Activated T-helper 1 cell treated with Interleukin-2 at 50 U/mL for 16 hours (primary cell): ENCODE results near the gene RABAC1.
A peak's percentile ranks its signal among the peaks of the same experiment; 100 is the strongest.

Experiments
- DNase-seq: peaks from one replicate; pipeline ENCODE4 v3.0.0-alpha.2; 2020; ENCODE audit warnings: low read depth

The RABAC1 gene

DNA sequence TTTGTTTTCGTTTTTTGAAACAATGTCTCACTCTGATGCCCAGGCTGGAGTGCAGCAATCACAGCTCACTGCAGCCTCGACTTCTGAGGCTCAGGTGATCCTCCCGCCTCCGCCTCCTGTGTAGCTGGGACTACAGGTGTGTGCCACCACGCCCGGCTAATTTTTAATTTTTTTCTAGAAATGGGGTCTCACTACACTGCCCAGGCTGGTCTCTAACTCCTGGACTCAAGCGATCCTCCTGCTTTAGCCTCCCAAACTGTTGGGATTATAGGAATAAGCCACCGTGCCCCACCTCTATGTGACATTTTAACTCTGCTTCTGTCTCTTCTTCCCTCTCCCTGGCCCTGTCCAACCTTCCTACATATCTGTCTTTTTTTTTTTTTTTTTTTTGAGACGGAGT is 29.8 kb upstream of the RABAC1 start:
- no peak for DNase-seq

DNA sequence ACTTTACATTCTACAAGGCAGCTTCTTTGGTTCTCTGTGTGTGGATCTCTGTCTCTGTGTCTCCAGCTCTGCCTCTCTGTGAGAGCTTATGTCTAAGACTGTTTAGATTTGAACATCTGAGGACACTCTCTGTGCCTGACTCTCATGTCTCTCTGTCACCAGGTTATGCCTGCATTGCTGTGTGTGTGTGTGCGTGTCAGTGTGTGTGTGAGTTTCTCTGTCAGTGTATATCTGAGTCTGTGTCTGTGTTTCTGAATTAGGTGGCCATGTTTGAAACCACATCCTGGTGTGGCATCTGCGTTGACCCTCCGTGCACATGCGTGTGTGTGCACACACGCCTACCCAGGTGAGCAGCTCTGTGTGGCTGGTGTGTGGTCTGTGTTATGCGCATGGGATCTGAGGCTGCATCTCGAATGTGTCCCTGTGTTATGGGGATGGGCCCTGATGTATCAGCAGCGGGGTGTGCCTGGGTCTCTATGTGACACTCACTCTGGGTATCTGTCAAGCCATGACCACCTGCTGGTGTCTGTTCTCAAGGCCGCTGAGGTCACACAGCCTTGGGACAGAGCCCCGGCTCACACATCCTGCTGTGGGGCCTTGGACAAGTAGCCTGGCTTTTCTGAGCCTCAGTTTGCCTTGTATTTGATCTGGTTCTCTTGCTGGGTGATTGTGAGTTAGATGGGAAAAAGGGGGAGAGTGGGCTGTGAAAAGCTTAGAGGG is 28.2 kb upstream of the RABAC1 start:
- DNase-seq = no peak

DNA sequence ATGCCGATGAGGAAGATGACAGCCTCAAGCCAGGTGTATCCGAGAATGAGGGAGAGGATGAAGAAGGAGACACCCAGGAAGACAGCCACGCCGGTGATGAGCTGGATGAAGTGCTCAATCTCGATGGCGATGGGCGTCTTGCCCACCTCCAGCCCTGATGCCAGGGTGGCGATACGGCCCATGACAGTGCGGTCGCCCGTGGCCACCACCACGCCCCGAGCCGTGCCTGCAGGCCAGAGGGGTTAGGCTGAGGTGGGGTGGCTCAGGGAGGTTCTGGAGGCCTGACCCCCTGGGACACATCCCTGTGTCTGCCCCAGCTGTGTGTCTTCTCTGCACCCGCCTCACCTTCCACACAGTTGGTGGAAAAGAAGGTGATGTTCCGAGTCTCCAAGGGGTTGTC is 25.8 kb upstream of the RABAC1 start:
- no peak for DNase-seq

DNA sequence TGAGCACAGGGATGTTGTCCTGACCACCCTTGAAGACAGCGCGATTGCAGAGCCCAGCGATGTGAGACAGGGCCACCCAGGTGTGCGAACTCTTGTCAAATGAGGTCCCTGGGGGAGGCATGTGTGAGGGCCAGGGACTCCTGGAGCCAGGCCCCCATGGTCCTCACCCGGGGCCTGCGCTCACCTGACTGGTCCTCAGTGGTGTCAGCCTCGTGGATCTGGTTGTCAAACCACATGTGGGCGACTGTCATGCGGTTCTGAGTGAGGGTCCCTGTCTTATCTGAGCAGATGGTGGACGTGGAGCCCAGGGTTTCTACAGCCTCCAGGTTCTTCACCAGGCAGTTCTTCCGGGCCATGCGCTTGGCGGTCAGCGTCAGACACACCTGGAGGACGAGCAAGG is 22.6 kb upstream of the RABAC1 start:
- no peak for DNase-seq

DNA sequence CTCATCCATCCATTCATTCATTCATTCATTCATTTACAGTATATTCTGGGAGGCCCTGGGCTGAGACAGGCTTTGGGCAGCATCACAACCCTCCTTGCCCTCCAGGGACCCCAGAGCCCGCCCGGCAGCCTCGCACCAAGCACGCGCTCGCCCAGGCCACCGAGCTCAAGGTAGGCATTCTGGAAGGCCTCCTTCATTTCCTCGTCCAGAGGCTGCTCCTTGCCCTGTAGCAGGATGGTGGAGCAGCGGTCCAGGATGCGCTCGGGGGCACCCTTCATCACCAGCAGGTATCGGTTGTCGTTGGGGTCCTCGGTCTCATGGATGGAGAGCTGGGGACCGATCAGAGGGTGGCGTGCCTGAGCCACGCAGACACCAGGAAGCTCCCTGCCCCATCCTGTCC is 19.3 kb upstream of the RABAC1 start:
- no peak for DNase-seq

DNA sequence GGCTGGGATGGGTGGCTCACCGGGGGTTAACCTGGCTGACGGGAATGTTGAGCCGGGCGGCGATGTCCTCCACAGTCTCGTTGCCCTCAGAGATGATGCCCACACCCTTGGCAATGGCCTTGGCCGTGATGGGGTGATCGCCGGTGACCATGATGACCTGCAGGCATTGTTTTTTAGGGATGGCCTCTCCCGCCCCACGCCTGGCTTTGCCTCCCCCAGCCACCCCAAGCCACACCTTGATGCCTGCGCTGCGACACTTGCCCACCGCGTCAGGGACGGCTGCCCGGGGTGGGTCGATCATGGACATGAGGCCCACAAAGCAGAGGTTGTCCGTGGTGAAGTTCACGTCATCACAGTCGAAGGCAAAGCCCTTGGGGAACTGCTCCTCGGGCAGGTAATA is 18.8 kb upstream of the RABAC1 start:
- no peak for DNase-seq

DNA sequence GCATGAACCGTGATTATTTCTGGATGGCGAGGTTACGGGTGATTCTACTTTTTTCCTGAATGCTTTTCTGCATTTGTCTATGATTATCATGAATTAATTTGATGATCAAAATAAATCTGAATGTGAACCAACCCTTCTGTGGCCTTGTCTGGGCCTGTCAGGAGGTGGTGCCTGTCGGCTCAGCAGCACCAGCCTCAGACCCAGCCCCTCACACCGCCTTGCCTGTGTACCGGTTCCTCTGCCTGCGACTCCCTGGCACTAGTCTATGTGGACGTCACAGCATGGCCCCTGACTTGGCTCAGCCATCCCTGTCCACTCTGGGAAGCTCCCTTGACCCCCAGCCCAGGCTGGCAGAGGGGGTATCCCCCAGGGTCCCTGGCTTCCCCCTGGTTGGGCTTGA is 15.5 kb upstream of the RABAC1 start:
- no peak for DNase-seq

DNA sequence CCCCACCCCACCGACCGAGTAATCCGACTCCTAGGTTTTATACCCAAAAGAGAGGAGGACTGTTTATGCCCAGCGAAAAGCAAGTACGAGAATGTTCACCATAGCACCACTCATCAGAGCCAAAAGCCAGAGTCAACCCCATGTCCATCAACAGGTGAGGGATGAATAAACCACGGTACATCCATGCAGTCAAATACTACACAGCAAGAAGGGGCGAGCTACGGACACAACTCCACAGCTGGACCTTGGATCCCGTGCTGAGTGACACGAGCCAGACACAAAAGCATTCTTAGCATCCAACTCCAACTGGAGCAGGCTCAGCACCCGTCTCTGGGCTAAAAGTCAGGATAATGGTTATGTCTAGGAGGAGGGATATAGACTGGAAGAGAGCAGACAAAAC is 12.2 kb upstream of the RABAC1 start:
- no peak for DNase-seq

DNA sequence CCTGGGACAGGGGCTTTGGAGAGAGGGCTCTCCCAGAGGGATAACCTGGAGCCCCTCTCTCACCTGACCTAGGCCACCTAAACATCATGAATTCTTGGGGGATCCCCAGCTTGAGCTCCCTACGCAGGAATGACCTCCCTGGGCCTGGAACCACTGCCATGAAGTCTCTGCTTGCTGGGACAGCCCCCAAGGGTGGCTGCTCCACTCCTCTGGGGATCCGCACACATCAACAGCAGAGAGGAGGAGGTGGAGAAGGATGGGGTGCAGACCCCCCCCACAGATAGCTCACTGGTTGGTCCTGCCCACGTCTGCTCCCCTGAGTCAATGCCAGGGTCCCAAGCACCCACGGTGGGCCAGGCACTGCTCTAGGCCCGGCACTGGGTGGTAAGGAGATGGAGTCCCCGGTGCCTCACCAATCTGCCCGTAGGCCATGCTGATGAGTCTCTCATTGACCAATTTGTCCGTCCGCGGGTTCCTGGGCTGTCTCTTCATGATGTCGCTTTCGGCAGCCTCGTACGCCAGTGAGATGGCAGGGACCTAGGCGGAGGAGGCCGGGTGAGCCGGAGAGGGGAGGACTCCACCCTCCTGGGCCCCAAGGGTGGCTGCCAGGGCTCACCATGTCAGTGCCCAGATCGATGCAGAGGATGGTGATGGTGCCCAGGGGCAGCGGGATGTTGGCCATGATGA is 10.8 kb upstream of the RABAC1 start:
- DNase-seq = no peak

DNA sequence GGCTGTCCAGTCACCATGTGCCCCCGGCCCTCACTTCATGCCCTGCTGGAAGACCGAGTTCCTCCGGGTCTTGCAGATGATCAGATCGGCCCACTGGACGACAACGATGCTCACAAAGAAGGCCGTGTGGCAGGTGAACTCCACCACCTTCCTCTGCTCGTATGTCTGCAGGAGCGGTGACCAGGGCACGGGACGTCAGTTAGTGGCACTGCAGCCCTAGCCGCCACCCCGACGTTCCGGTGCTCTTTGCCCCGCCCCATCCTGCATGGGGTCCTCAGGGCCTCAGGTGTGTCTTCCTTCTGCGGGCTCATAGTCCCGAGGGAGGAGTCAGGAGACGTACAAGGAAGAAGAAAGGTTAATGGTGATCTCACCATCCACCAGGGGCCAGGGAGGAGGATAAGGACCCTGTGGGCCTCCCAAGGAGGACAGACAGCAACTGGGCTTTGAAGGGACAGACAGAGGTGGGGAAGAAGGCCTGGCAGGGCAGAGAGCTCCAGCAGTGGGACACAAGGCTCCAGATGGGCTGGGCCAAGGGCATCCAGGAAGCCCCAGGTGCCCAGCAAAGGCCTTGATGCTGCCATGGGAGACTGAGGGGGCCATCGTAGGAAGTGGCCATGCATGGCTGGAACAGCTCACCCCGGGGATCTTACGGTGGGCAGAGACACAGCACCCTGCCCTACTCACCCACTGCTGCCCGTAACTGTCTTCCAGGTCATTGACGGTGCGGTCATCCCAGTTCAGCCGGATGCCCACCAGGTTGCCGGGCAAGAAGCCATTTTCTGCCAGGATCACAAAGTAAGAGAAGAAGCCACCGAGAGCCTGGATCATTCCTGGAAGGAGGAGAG is 9.9 kb upstream of the RABAC1 start:
- DNase-seq = no peak

DNA sequence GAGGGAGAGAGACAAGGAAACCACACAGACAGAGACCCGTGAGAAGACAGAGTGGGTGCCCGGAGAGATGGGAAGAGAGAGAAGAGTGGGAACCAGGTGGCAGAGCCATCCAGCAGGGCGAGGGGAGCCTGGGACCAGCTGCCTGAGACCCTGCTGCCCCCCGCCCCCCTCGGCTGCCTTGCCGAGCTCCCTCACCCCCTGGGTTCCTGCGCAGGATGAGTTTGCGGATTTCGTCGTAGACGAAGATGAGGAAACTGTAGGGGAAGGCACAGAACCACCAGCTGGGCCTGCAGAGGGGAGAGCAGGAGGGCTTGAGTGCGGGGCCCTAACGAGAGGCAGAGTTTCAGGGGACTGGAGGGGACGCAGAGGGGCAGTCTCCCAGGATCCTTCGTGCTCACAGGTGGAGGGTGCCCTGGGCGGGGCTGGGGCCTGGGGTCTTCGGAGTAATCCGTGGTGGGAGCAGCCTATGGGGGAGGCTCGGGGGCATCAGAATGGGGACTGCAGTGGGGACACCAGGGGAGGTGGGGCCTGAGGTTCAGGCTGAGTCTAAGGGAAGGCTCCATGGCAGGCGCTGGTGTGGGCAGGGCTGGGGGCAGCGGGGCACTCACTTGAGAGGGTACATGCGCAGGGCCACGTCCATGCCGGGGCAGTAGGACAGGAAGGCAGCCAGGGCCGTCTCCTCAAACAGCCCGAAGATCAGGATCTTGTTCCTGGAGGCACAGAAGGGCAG is 8.1 kb upstream of the RABAC1 start:
- no peak for DNase-seq

DNA sequence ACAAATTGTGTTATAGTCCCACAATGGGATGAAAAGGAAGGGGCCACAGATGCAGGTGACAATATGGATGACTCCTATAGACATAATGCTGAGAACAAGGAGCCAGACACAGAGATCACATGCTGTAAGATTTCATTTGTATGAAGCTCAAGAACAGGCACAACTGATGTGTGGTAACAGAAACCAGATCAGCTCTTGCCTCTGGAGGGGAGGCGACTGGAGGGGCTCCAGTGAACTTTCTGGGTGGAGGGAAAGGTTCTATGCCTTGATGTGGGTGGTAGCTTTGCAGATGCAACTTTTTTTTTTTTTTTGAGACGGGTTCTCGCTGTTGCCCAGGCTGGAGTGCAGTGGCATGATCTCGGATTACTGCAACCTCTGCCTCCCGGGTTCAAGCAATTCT is 6.0 kb upstream of the RABAC1 start:
- no peak for DNase-seq

DNA sequence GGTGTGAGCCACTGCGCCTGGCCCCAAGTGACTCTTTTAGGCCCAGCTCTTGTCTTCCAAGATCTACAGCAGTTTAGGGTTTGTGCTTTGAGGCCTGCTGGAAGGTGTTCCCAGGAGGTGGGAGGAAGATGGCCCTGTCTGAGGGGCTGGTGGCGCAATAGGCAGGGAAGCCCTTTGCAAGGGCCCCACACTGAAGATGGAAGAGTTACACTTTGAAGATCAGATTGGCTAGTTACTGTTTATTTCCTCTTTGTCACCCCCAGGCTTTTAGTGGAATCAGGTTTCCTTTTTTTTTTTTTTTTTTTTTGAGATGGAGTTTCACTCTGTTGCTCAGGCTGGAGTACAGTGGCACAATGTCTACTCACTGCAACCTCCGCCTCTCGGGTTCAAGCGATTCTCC is 1.9 kb upstream of the RABAC1 start:
- DNase-seq = no peak

DNA sequence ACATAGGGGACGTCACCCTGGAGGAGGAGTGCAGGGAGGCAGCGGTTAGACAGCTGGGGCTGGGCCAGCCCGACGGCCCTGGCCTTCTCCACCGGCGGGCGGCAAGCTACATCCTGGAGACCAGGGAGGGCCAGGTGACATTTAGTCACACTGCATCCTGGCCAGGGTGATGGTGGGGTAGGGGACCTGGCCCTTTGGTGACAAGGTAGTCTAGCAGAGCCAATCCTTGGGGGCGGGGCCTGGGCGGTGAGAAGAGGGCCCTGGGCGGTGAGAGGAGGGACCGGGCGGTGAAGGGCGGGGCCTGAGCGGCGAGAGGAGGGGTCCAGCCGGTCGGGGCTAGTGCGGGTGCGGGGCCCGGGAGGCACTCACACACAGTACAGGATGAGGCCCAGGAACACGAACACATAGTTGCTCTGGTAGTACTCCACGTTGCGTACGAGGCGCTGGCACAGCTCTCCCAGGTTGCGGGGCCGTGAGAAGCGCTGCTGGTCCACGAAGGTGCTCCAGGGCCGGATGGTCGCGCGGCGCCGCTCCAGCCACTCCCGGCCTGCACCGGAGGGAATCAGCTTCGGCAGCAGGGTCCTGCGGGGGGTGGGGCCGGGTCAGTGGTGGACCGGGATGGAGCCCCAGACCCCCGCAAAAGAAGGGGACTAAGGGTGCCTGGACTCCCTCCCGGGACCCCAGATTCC is 610 bp downstream of the RABAC1 start:
- DNase-seq = peak; percentile 70

DNA sequence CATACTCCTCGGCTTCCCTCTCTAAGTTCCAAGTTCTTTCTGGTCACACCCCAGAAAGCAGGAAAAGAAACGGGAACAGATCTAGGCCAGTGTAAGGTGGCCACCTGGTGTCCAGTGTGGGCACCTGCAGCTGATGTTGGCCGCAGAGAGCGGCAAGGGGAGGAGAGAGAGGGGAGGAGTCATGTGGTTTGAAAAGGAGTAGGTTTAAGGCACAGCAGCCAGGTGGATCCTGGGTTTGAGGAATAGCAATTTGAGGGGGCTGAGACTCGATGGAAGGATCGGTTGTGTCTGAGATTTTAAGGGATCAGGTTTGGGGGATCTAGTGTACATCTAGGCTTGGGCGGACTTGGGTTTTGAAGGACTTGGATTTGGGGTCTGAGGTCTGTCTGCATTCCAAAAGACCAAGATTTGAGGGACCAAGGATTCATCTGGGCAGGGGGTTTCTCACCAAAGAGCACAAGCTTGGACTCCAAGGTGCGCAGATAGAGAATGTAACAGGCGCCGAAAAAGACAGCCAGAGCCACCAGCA is 1.2 kb downstream of the RABAC1 start:
- DNase-seq = no peak

DNA sequence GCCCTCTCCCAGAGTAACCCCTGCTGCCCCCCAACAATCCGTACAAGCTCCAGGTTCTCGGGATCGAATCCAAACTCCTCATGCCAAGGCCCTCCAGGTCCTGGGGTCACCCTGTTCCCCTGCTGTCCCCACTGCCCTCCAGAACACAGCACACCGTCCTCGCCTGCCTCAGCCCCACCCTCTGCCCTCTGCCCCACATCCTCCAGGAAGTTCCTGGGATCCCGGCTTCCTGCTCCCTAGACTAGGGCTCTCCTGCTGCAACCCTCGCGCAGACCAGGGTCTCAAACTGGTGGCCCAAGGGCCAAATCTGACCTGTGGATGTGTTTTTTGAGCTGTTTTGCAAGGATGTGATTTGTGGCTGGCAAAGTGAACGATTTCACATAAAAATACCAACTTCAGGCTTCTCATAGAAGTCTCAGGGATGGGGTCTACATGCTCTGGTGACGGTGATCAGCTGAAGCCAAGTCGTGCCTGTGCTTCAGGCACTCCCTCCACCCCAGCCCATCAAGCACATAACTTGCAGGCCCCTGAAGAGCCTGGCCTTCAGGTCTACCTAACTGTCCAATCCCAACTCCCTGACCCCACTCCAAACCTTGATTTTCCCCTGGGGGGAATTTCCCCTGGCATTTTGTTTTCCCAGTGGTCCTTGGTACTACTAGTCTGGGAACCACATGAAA is 1.8 kb downstream of the RABAC1 start:
- no peak for DNase-seq

DNA sequence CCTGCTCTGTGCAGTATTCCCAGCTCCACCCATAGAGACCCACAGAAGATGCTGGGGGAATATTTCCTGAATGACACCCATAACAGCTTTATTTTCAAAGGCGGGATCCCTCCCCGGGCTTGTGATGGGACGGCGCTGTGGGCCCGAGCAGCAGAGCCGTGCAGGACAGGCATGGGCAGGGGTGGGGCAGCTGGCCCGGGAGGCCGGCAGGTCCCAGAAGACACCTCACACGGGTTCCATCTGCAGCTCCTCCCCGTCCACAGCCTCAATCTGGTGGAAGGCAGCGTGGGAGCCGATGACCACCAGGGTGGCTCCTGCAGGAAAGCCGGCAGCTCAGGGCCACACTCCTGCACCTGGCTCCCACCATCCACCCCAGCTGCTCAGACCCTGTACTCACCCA is 2.5 kb downstream of the RABAC1 start:
- no peak for DNase-seq

DNA sequence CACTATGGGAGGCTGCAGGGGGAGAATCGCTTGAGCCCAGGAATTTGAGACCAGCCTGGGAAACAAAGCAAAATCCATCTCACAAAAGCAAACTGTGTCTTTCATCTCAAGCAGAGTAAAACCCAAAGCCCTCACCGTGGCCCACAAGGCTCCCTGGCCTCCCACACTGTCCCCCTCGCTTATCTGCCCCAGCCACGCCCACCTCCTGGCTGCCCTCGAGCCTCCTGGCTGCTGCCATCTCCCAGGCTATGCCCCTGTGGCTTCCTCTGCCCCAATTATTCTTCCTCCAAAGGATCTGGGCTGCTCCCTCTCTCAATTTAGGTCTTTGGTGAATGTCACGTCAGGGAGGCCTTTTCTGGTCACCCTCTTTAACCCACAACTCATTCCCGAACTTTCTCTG is 3.6 kb downstream of the RABAC1 start:
- DNase-seq = no peak

DNA sequence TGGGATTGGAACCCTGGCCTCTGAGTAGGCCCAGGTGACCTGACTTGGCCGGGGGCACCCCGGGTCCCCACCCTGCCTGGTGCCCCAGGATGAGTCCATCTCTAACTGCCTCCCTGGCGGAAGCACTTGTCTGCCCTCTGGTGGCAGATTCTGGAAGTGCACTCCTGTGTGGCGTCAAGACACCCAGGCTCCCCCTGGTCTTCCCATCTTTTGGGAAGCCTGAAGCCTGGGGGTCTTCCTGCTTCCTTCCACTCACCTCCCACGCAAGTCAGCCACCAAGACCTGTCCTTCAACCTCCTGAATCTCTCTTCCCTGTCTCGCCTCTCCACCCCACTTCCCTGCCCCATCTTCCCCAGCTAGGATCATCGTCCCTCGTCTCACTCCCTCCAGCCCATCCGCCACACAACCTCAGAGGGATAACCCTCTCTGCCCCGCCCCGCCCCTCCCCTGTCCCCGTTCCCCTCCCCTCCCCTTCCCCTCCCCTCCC is 7.4 kb downstream of the RABAC1 start:
- DNase-seq = peak; percentile 76

DNA sequence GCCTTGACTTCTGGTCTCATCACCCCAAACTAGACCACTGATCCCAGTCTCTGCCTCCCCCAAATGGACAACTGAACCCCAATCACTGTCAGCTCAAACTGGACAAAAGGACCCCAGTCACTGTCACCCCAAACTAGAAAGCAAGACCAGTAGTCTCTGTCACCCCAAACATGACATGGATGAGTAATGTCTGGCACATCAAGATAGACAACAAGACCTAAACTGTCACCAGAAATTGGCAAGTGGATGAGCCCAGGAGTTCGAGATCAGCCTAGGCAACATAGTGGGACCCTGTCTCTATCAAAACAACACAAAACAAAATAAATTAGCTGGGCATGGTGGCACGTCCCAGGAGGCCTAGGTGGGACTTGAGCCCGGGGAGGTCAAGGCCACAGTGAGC is 12.0 kb downstream of the RABAC1 start:
- DNase-seq = no peak
